GM21576 (cell line): ENCODE results near the gene GPHB5.
"Not testable (repeated sequence)": the region's sequence is repeated elsewhere in the genome, so short reads cannot be mapped to it uniquely, and the experiment has no call there.

Source experiments
- ATAC-seq: cut with Tn5 transposase; IDR thresholded peaks from one replicate; pipeline ENCODE4 v1.9.1; 2021; ENCODE audit warnings: mild to moderate bottlenecking, moderate library complexity; ENCODE audit not compliant: unreplicated experiment

GPHB5 gene

GRCh38 chr14:63318835-63319234 is at the start of gene GPHB5:
Gene GPHB5 (minus strand): TSS chr14:63318935. CDS start chr14:63317849, 1,086 bp downstream.
- ATAC-seq = no peak

GRCh38 chr14:63367742-63368364 is 49.1 kb upstream of the GPHB5 start:
- ATAC-seq = no peak

- ATAC-seq = no peak
These were observed 43.7 kb upstream of the GPHB5 start for GRCh38 chr14:63362389-63362819.

- ATAC-seq = no peak
These were observed 43.1 kb upstream of the GPHB5 start for GRCh38 chr14:63361790-63362189.

- ATAC-seq = no peak
These were observed 39.1 kb upstream of the GPHB5 start for GRCh38 chr14:63357841-63358240.

- ATAC-seq = no peak
These were observed 27.1 kb upstream of the GPHB5 start for GRCh38 chr14:63345826-63346225.

- ATAC-seq = no peak
These were observed 25.6 kb upstream of the GPHB5 start for GRCh38 chr14:63344336-63344735.

- ATAC-seq = no peak
These were observed 25.1 kb upstream of the GPHB5 start for GRCh38 chr14:63343878-63344277.

- no peak for ATAC-seq
These were observed 23.6 kb upstream of the GPHB5 start for GRCh38 chr14:63342371-63342770.

GRCh38 chr14:63328787-63329737 is 10.3 kb upstream of the GPHB5 start:
- ATAC-seq = no peak

GRCh38 chr14:63326840-63327239 is 8.1 kb upstream of the GPHB5 start:
- no peak for ATAC-seq

GRCh38 chr14:63322897-63323573 is 4.3 kb upstream of the GPHB5 start:
- ATAC-seq = no peak

- no peak for ATAC-seq
These were observed 3.7 kb upstream of the GPHB5 start for GRCh38 chr14:63322472-63322871.

GRCh38 chr14:63308723-63309317 is 9.9 kb downstream of the GPHB5 start:
- ATAC-seq = no peak

GRCh38 chr14:63304429-63304828 is 14.3 kb downstream of the GPHB5 start:
- not testable (repeated sequence) for ATAC-seq

- no peak for ATAC-seq
These were observed 16.7 kb downstream of the GPHB5 start for GRCh38 chr14:63301891-63302534.

GRCh38 chr14:63300854-63301253 is 17.9 kb downstream of the GPHB5 start:
- ATAC-seq = no peak

GRCh38 chr14:63299351-63300110 is 19.2 kb downstream of the GPHB5 start:
- ATAC-seq = no peak

- no peak for ATAC-seq
These were observed 21.2 kb downstream of the GPHB5 start for GRCh38 chr14:63297372-63298063.
